Breast epithelium (tissue), 3 donors: ENCODE measurements around the gene KIAA0232.

Experiments
- CTCF ChIP-seq, 3 donors: fragments of 450-650 bp; IDR thresholded peaks; one replicate each; pipeline ENCODE4 v1.5.1; 2016 to 2017; ENCODE audit warnings: antibody characterized with exemption in 3 of 3, mild to moderate bottlenecking in 3 of 3, moderate library complexity in 3 of 3
- POLR2AphosphoS5 ChIP-seq, 3 donors: sonication (generic); formaldehyde crosslinking; IDR thresholded peaks; one replicate each; pipeline ENCODE4 v1.6.1; 2017; ENCODE audit warnings: antibody characterized with exemption in 3 of 3

DNA sequence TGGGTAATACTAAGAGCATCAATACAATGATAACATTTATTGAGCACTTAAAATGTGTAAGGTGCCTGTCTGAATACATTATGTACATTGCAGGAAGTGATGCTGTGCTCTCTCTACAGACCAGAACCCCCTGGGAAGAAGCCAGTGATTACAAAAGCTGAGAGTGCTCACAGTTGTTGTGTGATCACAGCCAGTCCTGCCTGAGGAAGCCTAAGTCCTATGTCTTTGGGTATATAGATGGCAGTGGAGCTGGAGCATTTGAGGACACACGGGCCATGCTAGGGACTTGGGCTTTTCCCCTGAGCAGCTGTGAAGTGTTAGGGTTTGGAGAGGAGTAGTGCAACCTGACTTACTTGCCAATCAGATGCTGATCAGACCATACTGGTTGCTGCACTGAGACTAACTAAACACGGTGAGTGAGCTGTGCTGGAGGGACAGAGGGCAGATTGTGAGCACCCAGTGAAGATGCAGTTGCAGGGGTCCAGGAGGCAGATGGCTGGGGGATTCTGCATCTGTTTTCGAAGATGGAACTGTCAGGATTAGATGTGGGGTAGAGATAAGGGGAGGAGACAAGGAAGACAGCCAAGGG is 66.3 kb downstream of the KIAA0232 start:
- TF ChIP-seq POLR2AphosphoS5 (IDR thresholded peaks at IDR 0.05), result no peak
- TF ChIP-seq CTCF (IDR thresholded peaks at IDR 0.05), result no peak
